ENCODE measurements around the gene NDUFV3.
"Not testable (repeated sequence)": the region's sequence is repeated elsewhere in the genome, so short reads cannot be mapped to it uniquely, and the experiment has no call there.

The NDUFV3 gene

GRCh38 chr21:42949094-42949755 lies 56.1 kb downstream of the NDUFV3 start:
- H3K9me3 ChIP-seq (ENCODE audit: control insufficient read depth in 5 of 5, low read length in 5 of 5); H3K27ac ChIP-seq (ENCODE audit: low read depth, low read length); H3K4me1 ChIP-seq (ENCODE audit: control insufficient read depth in 5 of 5, insufficient read depth in 5 of 5, low read length in 5 of 5); H3K4me3 ChIP-seq (ENCODE audit: low read depth in 1 of 5, low read length in 5 of 5); H3K36me3 ChIP-seq (ENCODE audit: control insufficient read depth in 5 of 5, insufficient read depth in 5 of 5, low read length in 5 of 5); H3K27me3 ChIP-seq (ENCODE audit: control insufficient read depth in 5 of 5, insufficient read depth in 4 of 5, low read length in 5 of 5); H3K9ac ChIP-seq (ENCODE audit: low read length in 5 of 5): not testable (repeated sequence)

GRCh38 chr21:42951193-42951592 lies 58.1 kb downstream of the NDUFV3 start:
- H3K27ac ChIP-seq (ENCODE audit: low read depth, low read length); H3K4me3 ChIP-seq (ENCODE audit: low read depth in 1 of 5, low read length in 5 of 5); H3K9ac ChIP-seq (ENCODE audit: low read length in 5 of 5); H3K27me3 ChIP-seq (ENCODE audit: control insufficient read depth in 5 of 5, insufficient read depth in 4 of 5, low read length in 5 of 5); H3K9me3 ChIP-seq (ENCODE audit: control insufficient read depth in 5 of 5, low read length in 5 of 5); H3K36me3 ChIP-seq (ENCODE audit: control insufficient read depth in 5 of 5, insufficient read depth in 5 of 5, low read length in 5 of 5); H3K4me1 ChIP-seq (ENCODE audit: control insufficient read depth in 5 of 5, insufficient read depth in 5 of 5, low read length in 5 of 5): not testable (repeated sequence)

GRCh38 chr21:42956824-42957630 lies 63.9 kb downstream of the NDUFV3 start:
- Histone ChIP-seq H3K27me3 (ENCODE audit: control insufficient read depth in 5 of 5, insufficient read depth in 4 of 5, low read length in 5 of 5) (no peaks in the 10 kb centered on the region), H3K36me3 (ENCODE audit: control insufficient read depth in 5 of 5, insufficient read depth in 5 of 5, low read length in 5 of 5) (no peaks in the 10 kb centered on the region), H3K4me1 (ENCODE audit: control insufficient read depth in 5 of 5, insufficient read depth in 5 of 5, low read length in 5 of 5) (no peaks in the 10 kb centered on the region), H3K4me3 (ENCODE audit: low read depth in 1 of 5, low read length in 5 of 5) (no peak overlapping the region), H3K27ac (ENCODE audit: low read depth, low read length) (no peak overlapping the region), H3K9ac (ENCODE audit: low read length in 5 of 5) (no peak overlapping the region), H3K9me3 (ENCODE audit: control insufficient read depth in 5 of 5, low read length in 5 of 5) (no peaks in the 10 kb centered on the region)

- not testable (repeated sequence) for H3K4me3 ChIP-seq (ENCODE audit: low read depth in 1 of 5, low read length in 5 of 5); H3K9me3 ChIP-seq (ENCODE audit: control insufficient read depth in 5 of 5, low read length in 5 of 5); H3K4me1 ChIP-seq (ENCODE audit: control insufficient read depth in 5 of 5, insufficient read depth in 5 of 5, low read length in 5 of 5); H3K36me3 ChIP-seq (ENCODE audit: control insufficient read depth in 5 of 5, insufficient read depth in 5 of 5, low read length in 5 of 5); H3K27ac ChIP-seq (ENCODE audit: low read depth, low read length); H3K9ac ChIP-seq (ENCODE audit: low read length in 5 of 5); H3K27me3 ChIP-seq (ENCODE audit: control insufficient read depth in 5 of 5, insufficient read depth in 4 of 5, low read length in 5 of 5)
Measured at GRCh38 chr21:42958122-42958521, 65.0 kb downstream of the NDUFV3 start.

- Histone ChIP-seq H3K4me1 (ENCODE audit: control insufficient read depth in 5 of 5, insufficient read depth in 5 of 5, low read length in 5 of 5) (no peaks in the 10 kb centered on the region), H3K27me3 (ENCODE audit: control insufficient read depth in 5 of 5, insufficient read depth in 4 of 5, low read length in 5 of 5) (no peaks in the 10 kb centered on the region), H3K36me3 (ENCODE audit: control insufficient read depth in 5 of 5, insufficient read depth in 5 of 5, low read length in 5 of 5) (no peaks in the 10 kb centered on the region), H3K4me3 (ENCODE audit: low read depth in 1 of 5, low read length in 5 of 5) (no peak overlapping the region), H3K27ac (ENCODE audit: low read depth, low read length) (no peak overlapping the region), H3K9ac (ENCODE audit: low read length in 5 of 5) (no peak overlapping the region), H3K9me3 (ENCODE audit: control insufficient read depth in 5 of 5, low read length in 5 of 5) (no peaks in the 10 kb centered on the region)
Measured at GRCh38 chr21:42959728-42960127, 66.6 kb downstream of the NDUFV3 start.

- no peaks in the 10 kb centered on the region for H3K36me3 ChIP-seq (ENCODE audit: control insufficient read depth in 5 of 5, insufficient read depth in 5 of 5, low read length in 5 of 5)
- H3K27me3 ChIP-seq (ENCODE audit: control insufficient read depth in 5 of 5, insufficient read depth in 4 of 5, low read length in 5 of 5), result no peaks in the 10 kb centered on the region
- no peaks in the 10 kb centered on the region for H3K4me1 ChIP-seq (ENCODE audit: control insufficient read depth in 5 of 5, insufficient read depth in 5 of 5, low read length in 5 of 5)
- H3K27ac ChIP-seq (ENCODE audit: low read depth, low read length), result no peak overlapping the region
- no peak overlapping the region for H3K4me3 ChIP-seq (ENCODE audit: low read depth in 1 of 5, low read length in 5 of 5)
- H3K9me3 ChIP-seq (ENCODE audit: control insufficient read depth in 5 of 5, low read length in 5 of 5), result no peaks in the 10 kb centered on the region
- H3K9ac ChIP-seq (ENCODE audit: low read length in 5 of 5), result no peak overlapping the region
Measured at GRCh38 chr21:42962380-42963007, 69.4 kb downstream of the NDUFV3 start.
